Measurements from ENCODE around the gene SHISAL2A.

The SHISAL2A gene

GRCh38 chr1:52679048-52679447 is 46.1 kb downstream of the SHISAL2A start:
- no peaks in the 10 kb centered on the region for H3K79me2 ChIP-seq (ENCODE audit: insufficient read depth, low read depth)
- H3K4me2 ChIP-seq, result no peak overlapping the region
- H3K27ac ChIP-seq, result no peak overlapping the region
- no peak overlapping the region for H2AFZ ChIP-seq (ENCODE audit: low read depth)
- no peak for TF ChIP-seq CTCF (conservative IDR thresholded peaks at IDR 0.05; ENCODE audit: low read depth, low read length)
- H4K20me1 ChIP-seq (ENCODE audit: insufficient read depth), result no peaks in the 10 kb centered on the region
- H3K4me1 ChIP-seq (ENCODE audit: low read depth, poor library complexity, severe bottlenecking), result no peaks in the 10 kb centered on the region
- H3K9ac ChIP-seq, result no peak overlapping the region
- H3K4me3 ChIP-seq (IDR thresholded peaks at IDR 0.05; ENCODE audit: insufficient read depth, low read depth, low read length), result no peak overlapping the region
- H3K27me3 ChIP-seq (ENCODE audit: insufficient read depth, low read depth), result no peaks in the 10 kb centered on the region
- no peaks in the 10 kb centered on the region for H3K36me3 ChIP-seq (ENCODE audit: insufficient read depth)

- H3K4me2 ChIP-seq, result no peak overlapping the region
- no peak for TF ChIP-seq CTCF (conservative IDR thresholded peaks at IDR 0.05; ENCODE audit: low read depth, low read length)
- no peaks in the 10 kb centered on the region for H3K79me2 ChIP-seq (ENCODE audit: insufficient read depth, low read depth)
- H3K36me3 ChIP-seq (ENCODE audit: insufficient read depth), result no peaks in the 10 kb centered on the region
- no peak overlapping the region for H3K9ac ChIP-seq
- H3K27me3 ChIP-seq (ENCODE audit: insufficient read depth, low read depth), result no peaks in the 10 kb centered on the region
- H4K20me1 ChIP-seq (ENCODE audit: insufficient read depth), result no peaks in the 10 kb centered on the region
- no peaks in the 10 kb centered on the region for H3K4me1 ChIP-seq (ENCODE audit: low read depth, poor library complexity, severe bottlenecking)
- H2AFZ ChIP-seq (ENCODE audit: low read depth), result no peak overlapping the region
- H3K4me3 ChIP-seq (IDR thresholded peaks at IDR 0.05; ENCODE audit: insufficient read depth, low read depth, low read length), result no peak overlapping the region
- no peak overlapping the region for H3K27ac ChIP-seq
These were observed 46.5 kb downstream of the SHISAL2A start for GRCh38 chr1:52679498-52679897.

GRCh38 chr1:52680353-52680752 is 47.4 kb downstream of the SHISAL2A start:
- no peak overlapping the region for H2AFZ ChIP-seq (ENCODE audit: low read depth)

GRCh38 chr1:52681136-52681535 is 48.2 kb downstream of the SHISAL2A start:
- H4K20me1 ChIP-seq (ENCODE audit: insufficient read depth), result no peaks in the 10 kb centered on the region

More at GRCh38 chr1:52680353-52680752, 47.4 kb downstream of the SHISAL2A start:
- Histone ChIP-seq H3K36me3 (ENCODE audit: insufficient read depth) (no peaks in the 10 kb centered on the region), H3K4me3 (IDR thresholded peaks at IDR 0.05; ENCODE audit: insufficient read depth, low read depth, low read length) (no peak overlapping the region), H3K27ac (no peak overlapping the region), H3K79me2 (ENCODE audit: insufficient read depth, low read depth) (no peaks in the 10 kb centered on the region), H3K4me2 (no peak overlapping the region), H3K4me1 (ENCODE audit: low read depth, poor library complexity, severe bottlenecking) (no peaks in the 10 kb centered on the region), H4K20me1 (ENCODE audit: insufficient read depth) (no peaks in the 10 kb centered on the region), H3K27me3 (ENCODE audit: insufficient read depth, low read depth) (no peaks in the 10 kb centered on the region), H3K9ac (no peak overlapping the region)
- no peak for TF ChIP-seq CTCF (conservative IDR thresholded peaks at IDR 0.05; ENCODE audit: low read depth, low read length)

More at GRCh38 chr1:52681136-52681535, 48.2 kb downstream of the SHISAL2A start:
- Histone ChIP-seq H2AFZ (ENCODE audit: low read depth) (no peak overlapping the region), H3K4me1 (ENCODE audit: low read depth, poor library complexity, severe bottlenecking) (peaks cover 3% of the 10 kb centered on the region), H3K27ac (no peak overlapping the region), H3K4me3 (IDR thresholded peaks at IDR 0.05; ENCODE audit: insufficient read depth, low read depth, low read length) (no peak overlapping the region), H3K4me2 (no peak overlapping the region), H3K36me3 (ENCODE audit: insufficient read depth) (no peaks in the 10 kb centered on the region), H3K79me2 (ENCODE audit: insufficient read depth, low read depth) (no peaks in the 10 kb centered on the region), H3K27me3 (ENCODE audit: insufficient read depth, low read depth) (no peaks in the 10 kb centered on the region), H3K9ac (no peak overlapping the region)
- no peak for TF ChIP-seq CTCF (conservative IDR thresholded peaks at IDR 0.05; ENCODE audit: low read depth, low read length)
